Smooth muscle cell (in vitro differentiated cells): ENCODE data around the gene EHMT1. TPM values are rescaled to one million over a fixed set of nuclear protein-coding genes. Genes with fewer than 3 reads are reported as not detected.

Experiments used
- DNase-seq: peaks from one replicate; lab custom pipeline; 2025; ENCODE audit not compliant: unreplicated experiment; lab: John Stamatoyannopoulos, UW
- H2AFZ ChIP-seq: fragments of 200-600 bp; sonication (generic); 2 replicates; pipeline ENCODE4 v1.6.0; 2016; ENCODE audit warnings: antibody characterized with exemption, low read depth, mild to moderate bottlenecking
- H3F3A ChIP-seq: fragments of 200-600 bp; sonication (generic); 2 replicates; pipeline ENCODE4 v1.6.0; 2017; ENCODE audit warnings: antibody characterized with exemption, low read depth
- H3K27ac ChIP-seq: fragments of 200-600 bp; sonication (generic); 2 replicates; pipeline ENCODE4 v1.5.1; 2016; ENCODE audit warnings: low read depth, mild to moderate bottlenecking
- H3K27me3 ChIP-seq: fragments of 200-600 bp; sonication (generic); 2 replicates; pipeline ENCODE4 v1.6.1; 2016; ENCODE audit warnings: low read depth, mild to moderate bottlenecking
- H3K36me3 ChIP-seq: fragments of 200-600 bp; sonication (generic); 2 replicates; pipeline ENCODE4 v1.5.1; 2016; ENCODE audit warnings: low read depth
- H3K4me1 ChIP-seq: fragments of 200-600 bp; sonication (generic); 2 replicates; pipeline ENCODE4 v1.5.1; 2016; ENCODE audit warnings: low read depth
- H3K4me2 ChIP-seq: fragments of 200-600 bp; sonication (generic); 2 replicates; pipeline ENCODE4 v1.6.0; 2016; ENCODE audit warnings: mild to moderate bottlenecking
- H3K4me3 ChIP-seq: fragments of 200-600 bp; sonication (generic); 2 replicates; pipeline ENCODE4 v1.5.1; 2016; ENCODE audit warnings: mild to moderate bottlenecking
- H3K79me2 ChIP-seq: fragments of 200-600 bp; sonication (generic); 2 replicates; pipeline ENCODE4 v1.6.0; 2016; ENCODE audit warnings: low read depth, mild to moderate bottlenecking
- H3K9ac ChIP-seq: fragments of 200-600 bp; sonication (generic); 2 replicates; pipeline ENCODE4 v1.6.0; 2016; ENCODE audit warnings: low read depth
- H3K9me3 ChIP-seq: fragments of 200-600 bp; sonication (generic); replicated peaks from 2 replicates; pipeline ENCODE4 v1.5.1; 2016; ENCODE audit warnings: low read depth
- H4K20me1 ChIP-seq: fragments of 200-600 bp; sonication (generic); 2 replicates; pipeline ENCODE4 v1.6.0; 2016; ENCODE audit warnings: low read depth
- WGBS: methylation state at CpG from one replicate; pipeline ENCODE4 v1.1.7; 2016; ENCODE audit warnings: low lambda C conversion rate; 5-methylcytosine and 5-hydroxymethylcytosine counted together
- polyA plus RNA-seq: library from polyadenylated mRNA; unstranded; fragments of >200 nt; fragmentation: Nextera tagmentation; extraction: Ambion mirVana; gene quantifications from 2 replicates; pipeline ENCODE4 v1.2.1, GENCODE V29; 2016
- total RNA-seq: library from RNA; depleted of rRNA; stranded (reverse); fragments of >200 nt; gene quantifications from 2 replicates; pipeline ENCODE4 v1.2.3, GENCODE V29; 2014
- TF ChIP-seq, protein P1 (sequence below): fragments of 200-600 bp; sonication (generic); IDR thresholded peaks from 2 replicates; pipeline ENCODE4 v1.5.1; 2017; ENCODE audit warnings: borderline replicate concordance, mild to moderate bottlenecking, antibody characterized with exemption; ENCODE audit not compliant: insufficient read depth, poor library complexity, severe bottlenecking

The EHMT1 gene
- total and polyA plus RNA-seq, 2 experiments from 2014 or later, result 23.1 to 34.1 TPM

- H3K9ac ChIP-seq, result no peak overlapping the region
- H3K27me3 ChIP-seq, result no peaks in the 10 kb centered on the region
- H3K4me1 ChIP-seq, result peaks cover 10% of the 10 kb centered on the region
- no peaks in the 10 kb centered on the region for H3F3A ChIP-seq
- no peak overlapping the region for H3K4me3 ChIP-seq
- TF ChIP-seq, protein P1, sequence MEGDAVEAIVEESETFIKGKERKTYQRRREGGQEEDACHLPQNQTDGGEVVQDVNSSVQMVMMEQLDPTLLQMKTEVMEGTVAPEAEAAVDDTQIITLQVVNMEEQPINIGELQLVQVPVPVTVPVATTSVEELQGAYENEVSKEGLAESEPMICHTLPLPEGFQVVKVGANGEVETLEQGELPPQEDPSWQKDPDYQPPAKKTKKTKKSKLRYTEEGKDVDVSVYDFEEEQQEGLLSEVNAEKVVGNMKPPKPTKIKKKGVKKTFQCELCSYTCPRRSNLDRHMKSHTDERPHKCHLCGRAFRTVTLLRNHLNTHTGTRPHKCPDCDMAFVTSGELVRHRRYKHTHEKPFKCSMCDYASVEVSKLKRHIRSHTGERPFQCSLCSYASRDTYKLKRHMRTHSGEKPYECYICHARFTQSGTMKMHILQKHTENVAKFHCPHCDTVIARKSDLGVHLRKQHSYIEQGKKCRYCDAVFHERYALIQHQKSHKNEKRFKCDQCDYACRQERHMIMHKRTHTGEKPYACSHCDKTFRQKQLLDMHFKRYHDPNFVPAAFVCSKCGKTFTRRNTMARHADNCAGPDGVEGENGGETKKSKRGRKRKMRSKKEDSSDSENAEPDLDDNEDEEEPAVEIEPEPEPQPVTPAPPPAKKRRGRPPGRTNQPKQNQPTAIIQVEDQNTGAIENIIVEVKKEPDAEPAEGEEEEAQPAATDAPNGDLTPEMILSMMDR, result no peak
- H2AFZ ChIP-seq, result no peak overlapping the region
- peaks cover 14% of the 10 kb centered on the region for H4K20me1 ChIP-seq
- H3K4me2 ChIP-seq, result no peak overlapping the region
- no peaks in the 10 kb centered on the region for H3K9me3 ChIP-seq
- no peak for DNase-seq
- no peaks in the 10 kb centered on the region for H3K36me3 ChIP-seq
- WGBS, result 33% methylated on average over 3 of the region's 3 CpGs
- no peaks in the 10 kb centered on the region for H3K79me2 ChIP-seq
- no peak overlapping the region for H3K27ac ChIP-seq
Measured at GRCh38 chr9:137602661-137603060, 16.1 kb upstream of the EHMT1 start.

- DNase-seq, result no peak
- H3K9me3 ChIP-seq, result no peaks in the 10 kb centered on the region
- WGBS, result 97% methylated on average over 13 of the region's 13 CpGs
- H3F3A ChIP-seq, result no peaks in the 10 kb centered on the region
- H3K4me1 ChIP-seq, result peaks cover 10% of the 10 kb centered on the region
- peaks cover 3% of the 10 kb centered on the region for H3K79me2 ChIP-seq
- no peak overlapping the region for H2AFZ ChIP-seq
- H3K27ac ChIP-seq, result no peak overlapping the region
- H4K20me1 ChIP-seq, result peaks cover 14% of the 10 kb centered on the region
- H3K4me2 ChIP-seq, result no peak overlapping the region
- no peak overlapping the region for H3K9ac ChIP-seq
- H3K4me3 ChIP-seq, result no peak overlapping the region
- H3K27me3 ChIP-seq, result no peaks in the 10 kb centered on the region
- H3K36me3 ChIP-seq, result no peaks in the 10 kb centered on the region
- TF ChIP-seq, protein P1, result no peak
Measured at GRCh38 chr9:137603879-137604278, 14.9 kb upstream of the EHMT1 start.

GRCh38 chr9:137604345-137605086 lies 14.3 kb upstream of the EHMT1 start:
- Histone ChIP-seq H3K4me1 (peaks cover 10% of the 10 kb centered on the region), H3K9me3 (no peaks in the 10 kb centered on the region), H4K20me1 (peaks cover 14% of the 10 kb centered on the region), H3K9ac (no peak overlapping the region), H3K27me3 (no peaks in the 10 kb centered on the region), H3K79me2 (peaks cover 9% of the 10 kb centered on the region), H3F3A (no peaks in the 10 kb centered on the region), H2AFZ (no peak overlapping the region), H3K36me3 (no peaks in the 10 kb centered on the region), H3K4me2 (peak overlapping the region; percentile 89), H3K4me3 (peak overlapping the region; percentile 60), H3K27ac (no peak overlapping the region)
- TF ChIP-seq, protein P1, result no peak
- no peak for DNase-seq
- 48% methylated on average over 15 of the region's 49 CpGs for WGBS
